GM13976 (cell line): Measurements from ENCODE around the gene CLSTN1.

ENCODE experiments used
- DNase-seq: peaks from one replicate; pipeline ENCODE4 v3.0.0; 2012; ENCODE audit warnings: low spot score
- CTCF ChIP-seq: IDR thresholded peaks from 2 replicates; pipeline ENCODE4 v1.5.1; 2012; ENCODE audit warnings: borderline replicate concordance, mild to moderate bottlenecking; ENCODE audit not compliant: insufficient read depth; ENCODE audit errors: extremely low read depth, missing control alignments, control extremely low read depth
- in situ Hi-C: fragments of 300-500 bp; cut with MboI; formaldehyde crosslinking; loops from one replicate; pipeline ENCODE4 v1.12.0; 2022; ENCODE audit warnings: low sequenced_read_pairs, mixed read lengths, inconsistent platforms; ENCODE audit not compliant: unreplicated experiment

Gene CLSTN1

GRCh38 chr1:9842073-9842711 lies 18.4 kb upstream of the CLSTN1 start:
- no peak for DNase-seq
- no peak for TF ChIP-seq CTCF
- in situ Hi-C loops: no loop called here

GRCh38 chr1:9841460-9841859 lies 17.7 kb upstream of the CLSTN1 start:
- no peak for TF ChIP-seq CTCF
- in situ Hi-C loops: no loop called here

GRCh38 chr1:9840176-9840575 lies 16.4 kb upstream of the CLSTN1 start:
- no peak for TF ChIP-seq CTCF
- no peak for DNase-seq
- in situ Hi-C loops: no loop called here

More at GRCh38 chr1:9841460-9841859, 17.7 kb upstream of the CLSTN1 start:
- no peak for DNase-seq

GRCh38 chr1:9838946-9839345 lies 15.2 kb upstream of the CLSTN1 start:
- TF ChIP-seq CTCF: no peak
- DNase-seq: no peak
- in situ Hi-C loops: no loop called here

GRCh38 chr1:9836632-9836960 lies 12.8 kb upstream of the CLSTN1 start:
- in situ Hi-C loops: no loop called here

GRCh38 chr1:9835758-9836631 lies 12.2 kb upstream of the CLSTN1 start:
- TF ChIP-seq CTCF: no peak
- DNase-seq: peak; percentile 21
- in situ Hi-C loops: no loop called here

More at GRCh38 chr1:9836632-9836960, 12.8 kb upstream of the CLSTN1 start:
- no peak for TF ChIP-seq CTCF
- no peak for DNase-seq
